Activated T-helper 9 cell treated with anti-CD3 and anti-CD28 coated beads, Interleukin-2, amount 50 U/mL, for 16 hours (primary cell): ENCODE measurements around the gene JDP2.

Experiments used
- DNase-seq: peaks from one replicate; pipeline ENCODE4 v3.0.0-alpha.2; 2020; ENCODE audit warnings: low read depth

JDP2 gene

DNA sequence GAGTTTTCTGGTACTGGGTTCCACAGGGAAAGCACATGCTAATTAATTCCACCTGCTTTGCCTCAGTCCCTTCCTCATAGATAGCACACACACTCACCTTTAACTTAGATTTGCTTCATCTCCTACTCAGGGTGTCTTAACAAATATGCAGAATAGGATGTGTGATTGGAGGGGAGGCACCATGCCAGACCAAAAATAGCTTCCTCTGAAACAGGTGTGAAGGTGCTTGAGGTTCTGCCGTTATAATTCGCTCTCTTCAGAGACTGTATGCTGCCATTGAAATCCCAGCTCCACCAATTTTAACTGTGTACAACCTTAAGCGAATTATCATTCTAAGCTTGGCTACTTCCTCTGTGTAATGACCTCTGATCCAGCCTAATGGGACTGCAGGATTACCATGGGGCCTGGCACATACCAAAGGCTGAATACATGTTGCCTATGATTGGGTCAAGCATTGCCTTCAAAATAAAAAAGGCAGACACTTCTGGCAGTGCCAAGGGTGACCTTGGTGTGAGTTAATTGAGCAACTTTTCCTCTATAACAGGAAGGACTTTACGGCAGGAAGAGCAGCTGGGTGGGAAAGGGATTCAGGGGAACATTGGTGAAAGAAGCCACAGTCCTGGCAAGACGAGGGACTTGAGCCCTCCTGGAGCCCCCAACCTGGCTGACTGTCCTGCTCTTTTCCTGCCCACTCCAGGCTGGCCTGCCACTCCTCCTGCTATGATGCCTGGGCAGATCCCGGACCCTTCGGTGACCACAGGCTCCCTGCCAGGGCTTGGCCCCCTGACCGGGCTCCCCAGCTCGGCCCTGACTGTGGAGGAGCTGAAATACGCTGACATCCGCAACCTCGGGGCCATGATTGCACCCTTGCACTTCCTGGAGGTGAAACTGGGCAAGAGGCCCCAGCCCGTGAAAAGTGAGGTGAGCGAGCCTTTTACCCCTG lies 9.7 kb downstream of the JDP2 start:
- no peak for DNase-seq

DNA sequence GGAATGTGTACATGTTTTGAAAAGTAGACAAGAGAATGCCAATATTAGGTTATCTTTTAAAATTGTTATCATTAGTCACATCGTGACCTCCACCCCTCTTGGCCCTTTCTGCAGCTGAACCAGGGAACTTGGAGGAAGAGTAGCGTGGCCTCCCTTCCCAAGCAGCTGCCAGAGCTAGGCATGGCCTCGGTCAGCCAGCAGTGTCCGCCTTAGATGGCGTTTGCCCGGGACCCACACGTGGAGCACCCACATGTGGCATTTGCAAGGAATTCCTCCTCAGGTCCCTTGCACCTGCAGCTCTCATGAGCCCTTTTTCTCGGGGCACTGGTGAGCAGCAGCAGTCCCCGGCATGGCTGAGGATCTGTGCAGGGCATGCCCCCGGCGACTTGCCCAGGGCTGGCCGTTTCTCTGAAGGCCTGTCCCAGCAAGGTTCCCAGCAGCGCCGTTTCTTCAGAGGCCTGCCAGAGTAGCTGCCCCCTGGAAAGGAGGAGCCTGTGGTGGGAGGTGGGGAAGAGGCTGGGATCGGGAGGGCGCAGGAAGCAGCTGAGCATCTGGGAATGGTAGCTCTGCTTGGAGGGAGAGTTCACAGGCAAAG lies 10.8 kb downstream of the JDP2 start:
- no peak for DNase-seq

DNA sequence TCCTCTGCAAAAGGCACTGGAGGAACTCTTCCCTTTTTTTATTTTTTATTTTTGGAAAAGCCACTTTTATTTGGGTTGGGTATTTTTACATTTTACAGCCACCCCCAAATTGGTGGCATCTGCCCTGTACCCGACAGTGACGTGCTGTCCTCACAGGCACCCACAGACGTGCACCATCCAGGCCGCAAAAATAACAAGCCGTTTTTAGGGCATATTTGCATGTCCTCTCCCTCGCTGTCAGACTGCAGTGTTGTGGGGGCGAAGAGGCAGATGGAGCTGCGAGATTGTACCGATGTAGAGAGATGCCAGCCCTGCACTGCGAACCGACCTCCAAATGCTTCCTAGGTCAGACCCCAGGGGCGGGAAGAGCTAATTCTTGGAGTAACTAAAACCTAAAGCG lies 12.2 kb downstream of the JDP2 start:
- DNase-seq: no peak

DNA sequence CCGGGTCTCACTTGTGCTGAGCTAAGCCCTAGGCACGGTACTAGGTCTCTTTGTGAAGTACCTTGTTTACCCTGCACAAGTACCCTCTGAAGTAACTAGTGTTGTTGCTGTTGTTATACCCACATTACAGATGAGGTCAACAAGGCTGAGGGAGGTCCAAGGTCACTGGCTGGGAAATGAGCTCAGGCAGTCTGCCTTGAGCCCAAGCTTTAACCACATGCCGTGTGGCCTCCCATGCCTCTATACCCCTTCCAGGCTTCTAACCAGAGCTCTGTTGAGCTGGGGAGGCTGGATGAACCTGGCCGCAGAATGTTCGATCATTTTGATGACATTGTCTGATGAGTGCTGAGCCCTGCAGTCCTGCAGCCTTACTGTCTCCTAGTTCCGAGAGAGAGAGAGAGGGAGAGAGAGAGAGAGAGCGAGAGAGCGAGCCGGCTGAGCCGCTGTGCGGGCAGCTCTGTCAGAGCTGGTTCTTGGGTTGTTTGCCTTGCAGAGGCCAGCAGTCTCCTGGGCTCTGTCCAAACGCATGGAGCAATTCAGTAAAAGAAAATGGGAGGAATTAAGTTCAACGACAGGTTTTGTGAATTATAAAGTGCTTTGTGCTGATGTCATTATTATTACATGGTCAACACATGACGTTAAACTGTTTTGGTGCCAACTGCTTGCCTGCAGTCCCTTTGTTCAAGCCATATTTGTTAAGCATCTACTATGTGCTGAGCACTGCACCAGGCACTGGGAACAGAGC lies 13.1 kb downstream of the JDP2 start:
- DNase-seq: no peak

DNA sequence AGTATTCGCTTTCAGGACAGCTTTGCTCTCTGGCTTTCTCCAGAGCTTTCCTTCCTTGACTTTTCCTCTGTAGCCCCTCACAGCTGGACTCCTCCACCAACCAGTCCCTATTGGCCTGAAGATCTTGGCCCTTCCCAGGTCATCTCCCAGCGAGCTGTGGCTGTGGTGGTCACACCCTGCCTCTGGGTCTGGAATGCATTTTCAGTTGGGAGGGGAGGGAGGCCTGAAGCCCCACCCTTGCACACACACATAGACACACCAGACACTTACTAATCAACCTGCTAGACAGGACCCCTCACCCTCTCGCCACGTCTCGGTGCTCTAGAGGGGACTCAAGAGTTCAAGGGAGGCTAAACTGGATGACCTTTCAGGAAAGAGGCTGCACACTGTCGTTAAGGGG lies 13.9 kb downstream of the JDP2 start:
- no peak for DNase-seq

DNA sequence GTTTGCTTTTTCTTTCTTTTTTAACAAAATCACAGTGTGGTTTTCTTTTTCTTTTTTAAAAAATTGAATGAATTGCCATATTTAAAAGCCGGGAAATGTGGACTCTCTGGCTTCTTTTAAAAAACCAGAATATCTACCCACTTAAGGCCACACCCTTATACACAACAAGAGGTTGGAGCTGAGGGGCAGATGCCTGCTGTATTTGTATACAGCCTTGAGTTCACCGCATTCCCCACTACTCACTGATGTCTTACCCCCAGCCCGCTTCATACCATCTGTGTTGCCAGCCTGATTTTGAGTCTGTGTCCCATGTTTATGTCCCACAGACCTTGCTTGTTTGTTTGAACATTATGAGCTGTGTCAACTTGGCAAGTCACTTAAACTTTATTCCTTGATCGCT lies 14.3 kb downstream of the JDP2 start:
- no peak for DNase-seq

DNA sequence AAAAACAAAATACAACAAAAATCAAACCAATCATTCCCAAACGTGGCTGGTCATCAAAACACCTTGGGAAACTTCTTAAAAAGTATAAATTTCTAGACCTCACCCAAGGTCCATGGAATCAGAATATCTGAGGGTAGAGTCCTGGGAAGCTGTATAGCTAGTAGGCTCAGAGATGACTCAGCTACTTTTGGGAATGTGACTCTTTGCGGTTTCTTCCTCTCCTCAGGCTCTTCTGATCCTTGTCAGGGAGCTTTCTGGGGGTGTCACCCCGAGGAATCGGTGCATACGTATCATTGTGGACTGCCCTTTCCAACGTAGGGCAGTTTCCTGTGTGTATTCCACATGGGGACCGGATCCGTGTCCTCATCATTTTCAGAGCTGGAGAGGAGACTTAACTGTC lies 14.8 kb downstream of the JDP2 start:
- DNase-seq: no peak

DNA sequence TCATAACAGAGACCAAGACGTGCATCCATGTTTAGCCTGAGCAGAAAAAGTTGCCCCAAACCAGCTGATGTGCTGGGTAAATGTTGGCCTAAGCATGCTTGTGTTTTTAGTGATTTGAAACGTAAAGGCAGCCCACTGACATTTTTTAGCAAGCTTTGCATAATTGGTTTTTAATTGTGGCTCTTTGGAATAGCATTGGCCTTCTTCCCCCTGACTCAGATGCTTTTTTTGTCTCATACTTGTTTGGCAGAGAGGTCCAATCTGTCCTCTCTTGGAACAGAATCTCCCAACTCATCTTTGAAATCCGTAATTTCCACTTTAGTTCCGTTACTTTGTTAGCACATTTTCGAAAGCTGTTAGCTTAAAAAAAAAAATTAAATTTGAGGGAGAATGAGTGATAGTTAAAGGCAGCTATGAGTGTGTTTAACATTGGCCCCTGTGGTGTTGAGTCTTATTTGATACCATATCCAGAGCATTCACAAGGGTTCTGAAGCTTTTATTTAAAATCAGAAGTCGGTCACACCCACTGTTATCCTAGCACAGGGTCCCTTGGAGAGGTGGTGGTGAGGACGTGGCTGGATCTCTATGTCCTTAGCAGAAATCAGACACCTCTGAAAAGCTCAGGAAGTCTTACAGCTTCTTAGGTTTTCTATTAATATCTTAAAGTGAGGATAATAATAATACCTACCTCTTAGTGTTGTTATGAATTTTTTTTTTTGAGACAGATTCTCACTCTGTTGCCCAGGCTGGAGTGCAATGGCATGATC lies 15.6 kb downstream of the JDP2 start:
- no peak for DNase-seq

DNA sequence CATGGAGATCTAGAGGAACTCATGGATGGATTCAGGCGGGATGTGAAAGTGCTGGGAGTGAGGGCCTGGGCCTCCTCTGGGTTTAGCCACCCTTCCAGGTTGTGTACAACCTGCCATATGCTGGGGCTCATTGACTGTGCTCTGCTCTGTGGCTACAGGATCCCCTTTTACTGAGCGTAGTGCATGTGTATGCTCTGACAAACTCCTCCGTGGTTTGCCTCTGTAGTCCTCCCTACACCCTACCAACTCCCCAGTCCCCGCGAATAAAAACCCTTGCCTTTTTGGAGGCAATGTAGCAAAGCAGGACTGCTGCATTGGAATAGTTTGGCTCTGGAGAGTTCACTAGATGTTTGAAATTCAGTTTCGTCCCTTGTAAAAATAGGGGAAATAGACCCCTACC lies 17.4 kb downstream of the JDP2 start:
- DNase-seq: no peak

DNA sequence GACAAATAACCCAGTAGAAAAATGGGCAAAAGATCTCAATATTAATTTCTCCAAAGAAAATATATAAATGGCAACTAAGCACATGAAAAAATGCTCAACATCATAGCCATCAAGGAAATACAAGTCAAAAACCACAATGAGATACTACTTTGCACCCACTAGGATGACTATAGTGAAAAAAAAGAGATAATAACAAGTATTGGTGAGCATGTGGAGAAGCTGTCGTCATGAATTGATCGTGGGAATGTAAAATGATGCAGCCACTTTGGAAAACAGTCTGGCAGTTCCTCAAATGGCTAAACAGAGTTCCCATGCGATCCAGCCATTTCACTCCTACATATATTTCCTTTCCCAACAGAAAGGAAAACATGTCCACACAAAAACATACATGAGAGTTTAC lies 18.1 kb downstream of the JDP2 start:
- no peak for DNase-seq

DNA sequence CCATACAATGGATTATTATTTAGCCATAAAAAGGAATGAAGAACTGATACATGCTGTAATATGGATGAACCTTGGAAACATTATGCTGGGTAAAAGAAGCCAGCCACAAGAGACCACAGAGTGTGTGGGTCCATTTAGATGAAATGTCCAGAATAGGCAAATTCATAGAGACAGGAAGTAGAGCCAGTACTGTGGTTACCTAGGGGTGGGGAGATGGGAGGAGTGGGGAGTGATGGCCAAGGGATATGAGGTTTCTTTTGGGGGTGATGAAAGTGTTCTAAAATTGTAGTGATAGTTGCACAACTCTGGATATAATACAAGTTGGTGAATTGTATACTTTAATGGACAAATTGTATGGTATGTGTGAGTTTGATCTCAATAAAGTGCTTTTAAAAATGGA lies 18.6 kb downstream of the JDP2 start:
- no peak for DNase-seq

DNA sequence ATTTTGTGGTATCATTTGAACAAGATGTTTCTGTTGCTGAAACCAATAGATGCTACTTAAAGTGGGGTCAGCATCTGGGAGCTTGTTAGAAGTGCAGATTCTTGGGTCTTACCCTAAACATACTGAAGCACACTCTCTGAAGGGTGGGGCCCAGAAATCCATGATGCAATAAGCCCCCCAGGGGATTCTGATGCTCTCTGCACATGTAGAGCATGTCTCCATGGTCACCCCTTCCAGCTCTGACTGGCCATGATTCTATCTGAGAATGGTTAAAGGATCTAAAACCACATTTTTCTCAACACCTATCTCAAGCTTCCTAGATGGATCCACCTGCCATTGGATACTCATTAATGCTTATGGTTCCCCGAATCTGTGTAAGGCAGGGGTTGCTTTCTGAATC lies 20.4 kb downstream of the JDP2 start:
- DNase-seq: no peak

DNA sequence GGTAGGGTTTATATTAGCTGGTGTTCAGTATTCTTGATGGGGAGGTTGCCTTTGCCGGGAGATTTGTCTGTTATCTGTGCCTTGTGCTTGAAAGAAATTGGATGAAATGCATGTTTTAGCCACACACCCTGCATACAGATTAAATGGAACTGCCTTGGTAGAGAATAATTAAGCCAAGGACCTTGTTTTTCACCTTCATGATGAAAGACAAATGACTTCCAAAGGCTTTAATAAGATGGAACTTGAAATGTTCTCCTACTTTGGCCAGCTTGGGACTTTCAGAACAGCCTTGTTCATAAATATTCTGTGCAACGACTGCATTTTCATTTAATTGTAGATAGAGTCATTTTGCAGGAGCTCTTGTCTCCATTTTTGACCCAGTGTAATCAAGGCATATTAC lies 21.2 kb downstream of the JDP2 start:
- DNase-seq: no peak

DNA sequence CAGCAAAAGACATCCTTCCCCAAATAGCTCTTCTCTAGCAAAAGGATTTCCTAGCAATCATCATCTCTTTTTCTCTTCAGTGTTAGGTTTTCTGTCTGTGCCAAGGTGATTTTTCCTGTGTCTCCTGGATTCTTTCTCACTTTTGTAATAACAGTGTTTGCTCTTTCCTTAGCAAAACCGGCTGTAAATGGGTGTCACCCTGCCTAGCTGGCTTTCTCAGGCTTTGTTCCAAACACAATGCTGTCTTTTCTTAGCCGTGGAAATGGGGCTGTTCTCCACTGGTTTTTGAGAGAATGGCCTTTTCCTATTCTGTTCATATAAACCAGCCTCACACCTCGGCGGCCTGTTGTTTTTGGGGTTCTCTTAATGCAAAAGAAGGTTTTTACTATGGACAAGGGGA lies 21.9 kb downstream of the JDP2 start:
- no peak for DNase-seq

DNA sequence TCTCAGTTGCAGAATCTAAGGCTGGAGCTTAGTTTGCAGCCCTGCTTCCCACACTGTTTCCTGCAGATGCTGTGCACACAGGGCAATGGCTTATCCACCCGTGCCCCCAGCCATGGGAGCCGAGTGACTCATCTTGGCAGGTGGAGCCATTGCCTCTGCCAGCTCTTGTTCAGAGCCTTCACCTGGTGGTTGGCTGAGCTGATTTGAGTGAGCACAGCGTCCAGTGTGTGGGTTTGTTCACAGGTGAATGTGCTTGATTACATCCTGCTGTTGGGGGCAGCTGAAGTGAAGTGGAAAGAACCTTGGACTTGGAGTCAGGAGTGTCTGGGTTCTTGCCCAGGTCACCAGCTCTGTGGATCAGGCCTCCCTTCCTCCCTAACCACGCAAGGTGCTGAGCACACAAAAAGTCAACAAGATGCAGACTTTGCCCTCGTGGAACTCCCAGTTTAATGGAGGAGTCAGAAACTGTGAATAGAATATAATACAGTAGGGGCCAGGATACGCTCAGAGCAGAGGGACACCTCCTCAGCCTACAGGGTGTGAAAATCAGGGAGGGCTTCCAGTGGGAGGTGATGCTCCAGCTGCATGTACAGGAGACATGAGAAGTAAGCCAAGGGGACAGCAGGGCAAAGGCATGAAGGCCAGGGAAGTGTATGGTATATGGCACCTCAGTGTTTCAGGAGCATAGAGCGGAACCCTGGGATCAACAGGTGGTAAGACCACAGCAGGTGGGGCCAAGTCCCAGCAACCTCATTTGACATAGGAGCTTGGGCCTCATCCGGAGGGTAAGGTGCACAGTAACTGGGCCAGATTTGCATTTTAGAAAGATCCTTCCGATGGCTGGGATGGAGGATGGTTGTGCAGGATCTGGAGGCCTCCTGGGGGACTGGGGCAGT lies 22.8 kb downstream of the JDP2 start:
- DNase-seq: no peak

DNA sequence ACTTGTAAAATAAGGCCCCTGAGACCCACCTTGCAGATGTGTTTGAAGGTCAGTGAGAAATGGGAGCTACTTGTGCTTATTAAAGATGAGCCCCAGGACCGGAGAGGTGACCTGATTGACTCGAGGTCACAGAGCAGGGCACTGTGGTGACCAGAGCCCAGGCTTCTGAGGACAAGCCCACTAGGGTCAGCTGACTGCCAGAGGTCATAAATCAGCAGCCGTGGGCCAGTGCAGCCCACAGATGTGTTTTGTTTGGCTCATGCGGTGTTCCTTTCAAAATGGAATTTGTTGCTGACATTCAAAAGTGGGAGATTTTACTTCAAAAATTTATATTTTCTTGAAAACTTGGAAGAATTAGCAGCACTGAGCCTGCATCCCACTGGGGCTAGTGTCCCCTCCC lies 24.5 kb downstream of the JDP2 start:
- DNase-seq: no peak

DNA sequence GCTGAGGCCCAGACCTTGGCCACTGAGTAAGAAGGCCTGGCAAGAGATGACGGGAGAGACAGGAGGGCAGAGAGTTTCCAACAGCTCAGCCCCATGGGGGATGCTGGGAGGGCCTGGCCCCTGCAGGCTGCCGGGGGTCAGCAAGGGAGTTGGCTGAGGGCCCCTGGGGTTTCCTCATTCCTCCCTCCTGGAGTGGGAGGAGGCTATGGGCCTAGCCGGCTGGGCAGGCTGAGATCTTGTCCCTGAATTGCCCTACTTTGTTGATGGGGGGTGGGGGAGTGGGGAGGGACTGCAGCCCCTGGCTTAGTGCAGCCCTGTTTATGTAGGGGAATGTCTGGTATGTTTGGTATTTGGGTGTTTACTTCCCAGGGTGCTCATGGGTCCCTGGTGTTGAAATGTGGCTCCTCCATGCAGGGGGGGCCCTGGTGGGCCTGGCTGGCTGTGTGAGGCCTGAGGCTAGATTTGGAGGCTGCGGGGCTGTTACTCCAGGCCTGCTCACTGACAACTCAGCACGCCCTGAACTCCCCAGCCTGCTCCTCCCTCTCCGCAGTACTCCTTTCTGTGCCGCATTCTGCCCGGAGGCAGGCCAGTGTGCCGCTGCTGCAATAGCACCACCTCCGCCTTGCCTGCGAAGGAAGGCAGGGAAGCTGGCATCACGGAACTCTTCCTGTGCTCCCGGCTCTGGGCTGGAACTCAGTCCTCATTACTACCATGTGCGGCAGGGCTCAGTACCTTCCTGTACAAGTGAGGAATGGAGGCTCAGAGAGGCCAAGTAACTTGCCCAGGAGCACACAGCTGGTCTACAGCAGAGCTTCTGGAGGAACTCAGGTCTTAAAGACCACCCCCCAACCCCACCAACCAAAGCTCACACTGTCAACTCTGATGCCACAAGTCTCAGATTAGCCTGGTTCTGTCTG lies 25.3 kb downstream of the JDP2 start:
- DNase-seq: no peak

DNA sequence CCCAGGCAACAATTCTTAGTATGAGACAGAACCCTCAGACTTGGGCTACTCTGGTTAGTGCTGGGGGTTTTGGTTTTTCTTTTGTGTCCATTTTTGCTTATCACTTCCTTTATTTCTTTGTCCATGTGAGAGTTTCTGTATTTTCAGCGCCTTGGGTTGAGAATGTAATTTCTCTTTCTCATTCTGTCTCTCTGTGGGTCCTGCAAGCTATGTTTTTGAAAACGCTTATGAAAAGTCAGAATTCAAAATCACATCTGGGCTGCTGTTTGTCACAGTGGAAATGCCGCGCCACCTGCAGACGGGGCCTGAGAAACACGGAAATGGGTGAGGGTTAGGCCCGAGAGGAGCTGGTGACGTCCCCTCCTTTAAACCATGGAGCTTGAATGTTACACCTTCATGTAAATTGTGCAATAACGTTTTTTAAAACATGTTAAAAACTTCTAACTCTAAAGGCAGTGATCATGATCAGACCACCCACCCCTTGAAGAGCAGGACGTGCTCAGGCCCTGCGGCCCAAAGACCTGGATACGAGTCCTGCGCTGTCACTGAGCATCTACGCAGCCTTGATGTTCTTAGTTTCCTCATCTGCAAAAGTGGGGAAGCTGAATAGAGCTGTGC lies 26.1 kb downstream of the JDP2 start:
- DNase-seq: no peak

DNA sequence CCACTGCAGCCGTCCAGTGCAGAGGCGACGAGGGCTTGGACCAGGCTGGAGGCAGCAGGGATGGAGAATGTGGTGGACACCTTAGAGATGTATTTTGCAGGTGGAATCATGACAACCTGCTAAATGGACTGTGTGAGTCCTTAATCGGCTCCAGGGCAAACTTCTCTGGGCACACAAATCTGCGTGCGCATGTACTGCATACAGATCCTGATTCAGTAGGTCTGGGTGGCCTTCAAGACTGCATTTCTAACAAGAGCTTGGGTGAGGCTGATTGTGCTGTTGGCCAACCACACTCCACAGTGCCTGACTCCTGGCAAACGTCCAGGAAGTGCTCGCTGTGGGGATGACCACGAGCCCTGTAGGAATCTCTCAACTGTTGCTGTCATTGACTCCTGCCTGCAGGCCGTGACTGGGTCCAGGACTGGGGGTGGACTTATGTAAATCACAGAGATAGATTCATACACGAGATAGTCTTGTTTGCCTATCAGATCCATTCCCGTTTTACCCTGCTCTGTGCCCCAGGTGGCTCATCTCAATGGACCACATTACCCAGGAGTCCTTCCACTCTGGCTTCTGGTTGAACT lies 27.2 kb downstream of the JDP2 start:
- DNase-seq: no peak
